HG03571 (cell line): ENCODE results near the gene ENDOD1.
"Not testable (repeated sequence)": the region's sequence is repeated elsewhere in the genome, so short reads cannot be mapped to it uniquely, and the experiment has no call there.

ENCODE experiments used
- ATAC-seq: cut with Tn5 transposase; IDR thresholded peaks from one replicate; pipeline ENCODE4 v1.9.1; 2021; ENCODE audit not compliant: unreplicated experiment

The ENDOD1 gene, protein sequence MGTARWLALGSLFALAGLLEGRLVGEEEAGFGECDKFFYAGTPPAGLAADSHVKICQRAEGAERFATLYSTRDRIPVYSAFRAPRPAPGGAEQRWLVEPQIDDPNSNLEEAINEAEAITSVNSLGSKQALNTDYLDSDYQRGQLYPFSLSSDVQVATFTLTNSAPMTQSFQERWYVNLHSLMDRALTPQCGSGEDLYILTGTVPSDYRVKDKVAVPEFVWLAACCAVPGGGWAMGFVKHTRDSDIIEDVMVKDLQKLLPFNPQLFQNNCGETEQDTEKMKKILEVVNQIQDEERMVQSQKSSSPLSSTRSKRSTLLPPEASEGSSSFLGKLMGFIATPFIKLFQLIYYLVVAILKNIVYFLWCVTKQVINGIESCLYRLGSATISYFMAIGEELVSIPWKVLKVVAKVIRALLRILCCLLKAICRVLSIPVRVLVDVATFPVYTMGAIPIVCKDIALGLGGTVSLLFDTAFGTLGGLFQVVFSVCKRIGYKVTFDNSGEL

DNA sequence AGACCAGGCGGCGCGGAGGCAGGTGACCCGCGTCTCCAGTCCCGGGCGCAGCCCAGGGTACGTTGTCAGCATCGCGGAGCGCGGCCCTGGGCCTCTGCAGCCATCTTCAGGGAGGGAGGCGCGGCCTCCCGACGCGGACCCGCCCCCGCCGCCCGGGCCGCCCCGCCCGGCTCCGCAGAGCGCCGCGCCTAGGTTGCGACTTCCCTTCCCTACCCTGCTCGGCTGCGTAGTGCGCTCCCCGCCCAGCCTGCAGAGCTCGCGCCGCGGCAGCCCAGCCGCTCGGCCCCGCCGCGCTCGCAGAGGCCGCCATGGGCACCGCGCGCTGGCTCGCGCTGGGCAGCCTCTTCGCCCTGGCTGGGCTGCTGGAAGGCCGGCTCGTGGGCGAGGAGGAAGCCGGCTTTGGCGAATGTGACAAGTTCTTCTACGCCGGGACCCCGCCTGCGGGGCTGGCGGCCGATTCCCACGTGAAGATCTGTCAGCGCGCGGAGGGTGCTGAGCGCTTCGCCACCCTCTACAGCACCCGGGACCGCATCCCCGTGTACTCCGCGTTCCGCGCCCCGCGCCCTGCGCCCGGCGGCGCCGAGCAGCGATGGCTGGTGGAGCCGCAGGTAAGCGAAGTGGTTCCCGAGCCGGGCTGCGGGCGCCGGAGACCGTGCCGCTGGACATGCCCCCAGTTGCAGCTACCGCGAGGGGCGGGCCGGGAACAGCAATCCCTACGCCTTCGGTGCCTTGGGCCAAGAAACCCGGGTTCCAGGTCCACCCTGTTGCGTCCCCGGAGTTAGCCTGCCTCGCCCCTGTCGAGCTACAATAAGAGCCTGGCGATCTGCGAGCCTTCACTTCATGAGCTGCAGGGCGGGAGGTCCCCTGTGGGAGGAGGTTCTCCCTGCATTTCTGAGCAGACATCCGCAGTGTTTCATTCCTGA is at the start of gene ENDOD1:
Gene ENDOD1 (plus strand): TSS at position 227 of the 923 bp plus-strand sequence. CDS start 82 bp downstream, at position 309.
- peak; percentile 90 for ATAC-seq

DNA sequence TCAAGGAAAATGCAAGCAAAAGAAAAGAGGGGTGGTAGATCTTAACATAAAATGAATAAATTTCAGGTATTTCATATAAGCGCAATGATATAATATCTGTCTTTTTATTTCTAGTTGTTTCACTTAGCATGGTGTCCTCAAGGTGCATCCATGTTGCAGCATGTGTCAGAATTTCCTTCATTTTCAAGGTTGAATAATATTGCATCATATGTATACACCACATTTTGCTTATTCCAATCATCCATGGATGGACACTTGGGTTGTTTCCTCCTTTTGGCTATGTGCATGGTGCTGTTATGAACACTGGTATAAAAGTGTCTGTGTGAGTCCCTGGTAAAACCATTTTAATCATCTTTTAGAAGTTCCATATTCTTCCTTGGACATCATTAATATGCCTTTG is 47.4 kb upstream of the ENDOD1 start:
- no peak for ATAC-seq

DNA sequence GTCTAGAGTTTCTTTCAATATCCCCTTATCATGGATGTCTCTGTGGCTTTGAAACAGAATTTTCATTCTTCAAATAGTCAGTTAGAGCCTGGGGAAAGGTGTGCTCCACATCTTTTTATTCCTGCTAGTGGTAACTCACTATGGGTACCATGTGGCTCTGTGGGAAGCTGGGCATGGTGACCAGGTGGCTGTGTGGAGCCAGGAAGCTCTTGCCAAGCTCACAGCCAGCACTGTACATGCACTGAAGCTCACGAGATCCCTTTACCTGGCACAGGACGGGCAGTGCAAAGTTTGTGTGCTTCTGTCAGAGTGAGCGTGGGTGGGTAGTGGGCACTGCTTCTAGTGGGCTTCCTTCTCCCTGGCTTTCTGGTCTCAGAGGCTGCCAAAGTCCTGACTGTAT is 46.7 kb upstream of the ENDOD1 start:
- no peak for ATAC-seq

DNA sequence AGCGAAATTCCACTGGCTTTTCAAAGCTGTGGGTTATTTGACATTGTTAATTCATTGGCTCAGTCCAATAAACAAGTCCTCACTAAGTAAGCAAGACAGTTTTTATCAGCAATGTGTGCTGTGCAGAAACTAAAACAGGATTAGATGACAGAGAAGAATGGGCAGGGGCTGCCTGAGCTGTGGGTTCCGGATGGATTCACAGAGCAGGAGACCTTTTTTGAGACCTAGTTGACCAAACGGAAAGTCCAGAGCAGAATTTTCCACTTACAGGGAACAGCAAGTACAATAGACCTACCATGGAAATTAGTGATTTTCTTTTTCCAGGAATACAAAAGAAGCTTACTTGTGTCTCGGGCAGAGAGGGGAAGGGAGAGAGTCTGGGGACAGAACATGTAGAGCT is 45.6 kb upstream of the ENDOD1 start:
- no peak for ATAC-seq

DNA sequence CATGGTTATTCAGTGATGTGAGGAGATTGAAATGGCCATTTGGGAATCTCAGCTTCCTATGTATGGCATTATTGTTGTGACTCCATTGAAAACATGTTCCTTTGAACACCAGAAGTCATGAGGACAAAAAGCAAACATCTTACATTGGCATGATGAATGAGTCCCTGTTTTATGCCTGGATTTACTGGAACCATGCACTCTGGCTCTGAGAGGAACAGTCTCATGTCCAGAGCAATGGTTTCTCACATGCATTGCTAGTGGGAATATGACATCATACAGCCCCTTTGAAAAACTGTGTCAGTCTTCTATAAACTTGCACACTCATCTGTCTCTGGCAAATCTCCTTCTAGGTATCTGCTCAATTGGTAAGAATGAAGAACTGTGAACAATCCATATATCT is 43.8 kb upstream of the ENDOD1 start:
- ATAC-seq: no peak

DNA sequence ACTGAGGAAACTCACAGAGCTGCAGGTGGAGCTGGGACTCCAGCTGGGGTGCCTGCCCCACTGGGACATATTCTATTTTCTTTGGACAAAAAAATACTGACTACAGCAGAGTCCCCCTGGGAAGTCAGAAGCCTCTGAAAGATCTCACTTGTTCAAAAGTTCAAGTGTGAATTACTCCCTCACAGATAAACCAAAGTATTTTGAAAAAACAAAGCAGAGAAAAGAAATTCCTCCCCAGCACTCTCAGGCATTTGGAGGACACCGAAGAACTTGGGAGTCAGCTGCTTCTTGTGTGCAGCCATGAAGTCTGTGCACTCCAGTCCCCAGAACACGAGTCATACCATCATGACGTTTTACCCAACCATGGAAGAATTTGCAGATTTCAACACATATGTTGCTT is 40.5 kb upstream of the ENDOD1 start, which contains the start of gene KDM4F:
Gene KDM4F (plus strand): TSS at position 301 of the 400 bp plus-strand sequence.
- not testable (repeated sequence) for ATAC-seq

DNA sequence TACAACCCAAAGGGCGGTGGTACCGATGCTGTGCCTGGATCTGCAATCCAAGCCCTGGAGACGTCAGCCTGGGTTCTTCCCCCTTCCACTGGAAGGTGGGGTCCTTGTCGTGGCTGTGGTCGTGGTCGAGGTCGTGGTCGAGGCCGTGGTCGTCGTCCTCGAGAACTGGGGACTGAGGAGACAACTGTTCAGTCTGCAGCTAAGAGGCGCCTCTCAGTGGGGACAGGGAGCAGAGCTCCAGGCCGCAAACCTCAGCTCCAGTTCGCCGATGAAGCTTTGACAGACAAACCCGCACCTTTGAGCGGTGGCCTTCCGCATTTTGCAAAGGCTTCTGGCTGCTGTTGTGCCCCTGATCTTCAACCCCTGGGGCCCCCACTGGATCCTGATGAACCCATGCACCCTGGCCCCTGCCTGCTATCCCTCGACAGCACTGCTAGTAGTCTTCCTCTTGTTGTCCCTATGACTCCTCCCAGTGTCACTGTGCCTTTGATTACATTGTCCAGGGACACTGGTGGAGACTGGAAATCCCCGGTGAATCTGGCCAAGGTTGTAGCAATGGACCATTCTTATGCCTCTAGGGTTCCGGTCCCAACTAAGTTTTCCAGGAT is 38.9 kb upstream of the ENDOD1 start:
- ATAC-seq: no peak

DNA sequence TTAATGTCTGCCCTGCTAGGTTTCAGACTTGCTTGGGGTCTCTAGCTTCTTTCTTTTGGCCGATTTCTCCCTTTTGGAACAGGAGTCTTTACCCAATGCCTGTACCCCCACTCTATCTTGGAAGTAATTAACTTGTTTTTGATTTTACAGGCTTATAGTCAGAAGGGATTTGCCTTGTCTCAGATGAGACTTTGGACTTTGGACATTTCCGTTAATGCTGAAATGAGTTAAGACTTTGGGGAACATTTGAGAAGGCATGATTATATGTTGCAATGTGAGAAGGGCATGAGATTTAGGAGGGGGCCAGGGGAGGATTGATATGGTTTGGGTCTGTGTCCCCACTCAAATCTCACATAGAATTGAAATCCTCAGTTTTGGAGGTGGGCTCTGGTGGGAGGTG is 35.3 kb upstream of the ENDOD1 start:
- no peak for ATAC-seq

DNA sequence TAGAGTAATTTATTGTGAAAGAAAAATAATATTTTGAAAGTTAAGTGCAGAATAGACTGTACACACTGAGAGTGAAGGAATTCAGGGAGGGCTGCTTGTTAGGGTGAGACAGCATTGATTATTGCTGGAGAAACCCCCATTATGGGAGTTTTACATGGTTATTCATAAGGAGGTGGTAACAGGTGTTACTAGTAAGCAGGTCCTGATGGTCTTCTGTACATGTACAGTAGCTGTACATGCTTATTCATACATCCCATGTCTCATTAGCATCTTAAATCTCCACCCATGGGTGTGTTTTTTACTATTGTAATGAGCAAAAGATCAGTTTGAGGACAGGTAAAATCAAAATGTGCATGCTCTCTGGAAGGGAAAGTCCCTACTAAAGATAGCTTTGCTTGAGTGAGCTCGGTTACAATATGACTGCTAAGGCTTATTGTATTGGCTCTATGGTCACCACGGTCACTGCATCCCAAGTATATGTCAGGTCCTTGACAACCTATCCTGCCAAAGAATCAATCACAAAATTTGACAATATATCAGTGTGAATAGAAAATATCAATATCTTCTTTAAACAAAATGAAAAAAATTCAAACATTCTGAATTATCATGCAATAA is 34.3 kb upstream of the ENDOD1 start:
- ATAC-seq: peak; percentile 95

DNA sequence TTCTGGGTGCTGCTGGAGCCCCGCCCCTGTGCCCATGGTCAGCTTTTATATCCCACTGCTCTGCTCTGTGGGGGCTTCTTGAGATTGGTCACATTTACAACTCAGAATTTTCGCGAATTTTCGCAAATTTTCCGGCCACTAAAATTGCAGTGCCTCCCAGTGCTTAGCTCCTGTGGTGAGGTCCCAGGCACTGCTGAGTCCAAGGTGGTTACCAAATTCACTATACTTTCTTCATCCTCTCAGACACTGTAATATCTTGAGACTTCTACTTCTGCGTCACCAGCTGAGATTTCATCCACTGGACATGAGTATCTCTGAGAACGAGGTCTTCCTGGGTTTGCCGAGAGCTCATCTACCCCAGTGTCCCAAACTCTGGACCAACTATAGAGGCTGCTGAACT is 31.7 kb upstream of the ENDOD1 start:
- ATAC-seq: no peak

DNA sequence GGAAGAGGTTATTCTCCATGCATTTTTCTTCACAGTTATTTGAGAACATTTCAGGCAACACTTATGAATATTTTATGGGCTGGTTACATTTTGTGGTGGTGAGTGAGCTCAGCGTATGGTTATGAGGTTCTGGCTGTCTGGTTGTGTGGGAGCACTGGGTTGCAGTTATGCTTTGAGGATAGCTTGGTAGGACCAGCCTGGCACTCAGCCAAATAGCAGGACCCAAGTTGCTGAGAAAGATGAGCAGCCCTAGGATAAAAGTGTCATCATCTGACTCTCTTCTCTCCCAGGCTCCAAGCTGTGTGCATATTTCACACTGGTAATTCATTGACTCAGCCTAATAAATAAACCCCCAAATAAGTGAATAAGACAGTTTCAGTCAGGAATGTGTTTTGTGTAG is 31.0 kb upstream of the ENDOD1 start:
- ATAC-seq: no peak

DNA sequence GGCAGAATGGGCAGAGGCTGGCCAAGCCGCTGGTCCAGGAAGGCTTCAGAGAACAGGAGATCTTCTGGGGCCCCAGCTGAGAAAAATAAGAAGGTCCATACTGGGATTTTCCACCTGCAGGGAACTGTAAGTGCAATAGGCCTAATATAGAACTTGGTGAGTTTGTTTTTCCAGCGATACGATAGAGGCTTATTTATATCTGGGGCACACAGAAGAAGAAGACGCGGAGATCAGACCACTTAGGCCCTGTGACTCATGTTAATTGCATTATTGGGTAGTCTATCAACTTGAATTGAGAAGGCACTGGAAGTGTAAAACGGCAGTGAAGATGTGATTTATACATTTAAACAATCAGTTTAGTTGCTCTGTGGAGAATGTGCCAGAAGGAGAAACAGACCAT is 30.6 kb upstream of the ENDOD1 start:
- ATAC-seq: no peak

DNA sequence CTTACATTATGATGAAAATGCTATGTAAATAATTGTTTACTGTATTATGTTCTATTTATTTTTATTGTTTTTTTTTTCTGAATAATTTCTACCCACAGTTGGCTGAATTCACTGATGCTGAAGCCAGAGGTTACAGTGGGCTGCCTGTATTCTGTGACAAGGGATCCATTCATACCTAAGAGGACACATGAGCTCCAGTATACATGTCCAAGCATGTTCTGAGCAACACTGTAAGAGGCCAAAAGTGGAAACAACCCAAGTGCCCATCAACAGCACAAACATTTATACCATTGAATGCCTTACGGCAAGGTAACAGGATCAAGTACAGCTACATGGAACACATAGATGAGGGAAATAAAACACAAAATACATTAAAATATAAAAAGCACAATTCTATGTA is 24.3 kb upstream of the ENDOD1 start:
- no peak for ATAC-seq

DNA sequence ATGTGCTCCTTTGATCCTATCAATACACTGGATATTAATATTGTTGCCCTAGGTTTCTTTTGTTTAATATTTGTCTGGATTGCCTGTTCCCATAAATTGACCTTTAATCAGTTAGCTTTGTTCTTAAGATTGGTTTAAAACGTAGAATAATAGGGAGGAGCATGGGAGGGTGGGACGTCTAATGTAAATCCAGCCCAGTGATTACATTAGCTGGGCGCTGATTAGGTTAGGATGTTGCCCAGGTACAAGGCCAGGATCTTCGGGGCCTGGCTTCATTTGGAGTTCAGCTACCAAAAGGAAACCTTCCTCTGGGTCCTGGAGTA is 23.0 kb upstream of the ENDOD1 start, which contains the start of gene SRSF8:
Gene SRSF8 (plus strand): TSS at position 204 of the 323 bp plus-strand sequence. CDS start 308 bp downstream, outside the sequence.
- ATAC-seq: peak; percentile 20

DNA sequence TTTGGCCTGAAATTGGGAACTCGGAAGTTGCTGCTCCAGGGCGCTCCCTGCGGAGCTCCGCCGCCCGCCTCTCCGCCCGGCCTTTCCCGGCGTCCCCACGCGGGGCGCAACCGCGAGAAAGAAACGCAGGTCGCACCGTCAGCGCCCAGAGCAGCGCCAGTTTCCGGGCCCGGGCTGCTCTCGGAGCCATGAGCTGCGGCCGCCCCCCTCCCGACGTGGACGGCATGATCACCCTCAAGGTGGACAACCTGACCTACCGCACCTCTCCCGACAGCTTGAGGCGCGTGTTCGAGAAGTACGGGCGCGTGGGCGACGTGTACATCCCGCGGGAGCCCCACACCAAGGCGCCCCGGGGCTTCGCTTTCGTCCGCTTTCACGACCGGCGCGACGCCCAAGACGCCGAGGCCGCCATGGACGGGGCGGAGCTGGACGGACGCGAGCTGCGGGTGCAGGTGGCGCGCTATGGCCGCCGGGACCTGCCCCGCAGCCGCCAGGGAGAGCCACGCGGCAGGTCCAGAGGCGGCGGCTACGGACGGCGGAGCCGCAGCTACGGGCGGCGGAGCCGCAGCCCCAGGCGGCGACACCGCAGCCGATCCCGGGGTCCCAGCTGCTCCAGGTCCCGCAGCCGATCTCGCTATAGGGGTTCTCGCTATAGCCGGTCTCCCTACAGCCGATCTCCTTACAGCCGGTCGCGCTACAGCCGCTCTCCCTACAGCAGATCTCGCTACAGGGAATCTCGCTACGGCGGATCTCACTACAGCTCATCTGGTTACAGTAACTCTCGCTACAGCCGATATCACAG is 22.4 kb upstream of the ENDOD1 start:
- peak; percentile 68 for ATAC-seq

DNA sequence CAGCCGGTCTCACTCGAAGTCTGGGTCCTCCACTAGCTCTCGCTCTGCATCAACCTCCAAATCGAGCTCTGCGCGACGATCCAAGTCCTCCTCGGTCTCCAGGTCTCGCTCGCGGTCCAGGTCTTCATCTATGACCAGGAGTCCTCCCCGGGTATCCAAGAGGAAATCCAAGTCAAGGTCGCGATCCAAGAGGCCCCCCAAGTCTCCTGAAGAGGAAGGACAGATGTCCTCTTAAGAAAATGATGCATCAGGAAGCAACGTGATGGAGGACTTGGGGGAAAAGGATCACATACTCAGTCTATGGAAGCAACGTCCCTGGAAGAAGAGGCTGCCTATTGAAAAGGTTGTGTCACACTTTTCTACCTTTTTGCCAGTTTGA is 21.8 kb upstream of the ENDOD1 start:
- no peak for ATAC-seq

DNA sequence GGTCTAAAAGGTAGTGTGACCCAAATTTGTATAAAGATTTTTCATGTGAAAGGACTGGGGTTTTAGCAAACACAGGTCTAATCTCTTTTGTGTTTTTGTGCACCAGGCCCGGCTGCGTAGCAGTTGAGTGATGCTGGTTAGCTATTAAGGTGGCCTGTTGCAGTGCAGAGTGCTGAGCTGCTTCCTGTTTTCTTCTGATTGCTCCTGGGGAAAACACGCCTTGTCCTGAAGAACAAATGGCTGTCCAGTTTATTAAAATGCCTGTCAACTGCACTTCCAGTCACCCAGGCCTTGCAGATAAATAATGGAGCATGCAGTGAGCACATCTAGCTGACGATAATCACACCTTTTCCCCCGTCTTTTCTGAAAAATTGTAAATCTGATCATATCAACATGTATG is 21.1 kb upstream of the ENDOD1 start:
- peak; percentile 67 for ATAC-seq

DNA sequence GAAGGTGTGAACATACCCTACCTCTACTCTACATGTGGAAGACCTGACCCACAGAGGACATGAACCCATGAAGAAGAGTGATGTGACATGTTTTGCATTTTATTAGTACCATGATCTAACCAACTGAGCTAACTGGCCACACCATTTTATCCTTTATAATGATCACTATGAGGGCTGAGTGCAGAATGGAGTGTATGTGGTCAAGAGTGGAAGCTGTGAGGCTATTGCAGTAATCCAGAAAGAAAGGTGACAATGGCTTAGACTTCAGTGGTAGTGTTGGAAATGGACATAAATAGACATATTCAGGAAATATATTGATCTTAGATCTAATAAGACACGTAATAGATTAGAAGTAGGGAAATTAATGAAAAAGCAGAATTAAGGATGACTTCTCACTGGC is 19.2 kb upstream of the ENDOD1 start:
- no peak for ATAC-seq

DNA sequence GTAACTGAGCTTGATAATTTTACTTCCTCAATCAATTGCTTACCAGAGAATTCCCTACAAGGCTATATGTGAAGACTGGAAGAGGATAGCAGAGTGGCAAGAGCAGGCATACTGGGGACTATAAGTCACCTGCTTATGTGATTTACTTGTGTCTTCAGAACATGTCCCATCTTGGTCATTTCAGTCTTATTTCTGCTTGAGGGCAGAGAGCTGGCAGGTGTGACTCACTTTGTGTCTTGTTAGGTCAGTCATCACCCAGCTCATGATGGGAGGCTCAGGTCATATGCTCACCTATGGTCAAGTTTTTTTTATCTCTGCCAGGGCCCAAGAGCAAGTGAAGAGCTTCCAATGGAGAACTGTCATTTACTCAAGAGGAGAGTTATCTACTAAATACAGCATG is 16.7 kb upstream of the ENDOD1 start:
- ATAC-seq: no peak
